Stimulated activated CD4-positive, alpha-beta T cell treated with anti-CD3 and anti-CD28 coated beads, Interleukin-15, amount 100 ng/mL, for 24 hours (primary cell): ENCODE results near the gene CNIH1.
"Not testable (repeated sequence)": the region's sequence is repeated elsewhere in the genome, so short reads cannot be mapped to it uniquely, and the experiment has no call there.

Experiments used
- DNase-seq: peaks from one replicate; pipeline ENCODE4 v3.0.0-alpha.2; 2020

Gene CNIH1

GRCh38 chr14:54465654-54466053 lies 24.5 kb upstream of the CNIH1 start:
- DNase-seq, result no peak

- DNase-seq, result no peak
Observed at GRCh38 chr14:54462048-54462447, 20.9 kb upstream of the CNIH1 start.

GRCh38 chr14:54459106-54459505 lies 17.9 kb upstream of the CNIH1 start:
- DNase-seq, result no peak

GRCh38 chr14:54458536-54458935 lies 17.4 kb upstream of the CNIH1 start:
- not testable (repeated sequence) for DNase-seq

- no peak for DNase-seq
Observed at GRCh38 chr14:54457609-54457996, 16.4 kb upstream of the CNIH1 start.

DNA sequence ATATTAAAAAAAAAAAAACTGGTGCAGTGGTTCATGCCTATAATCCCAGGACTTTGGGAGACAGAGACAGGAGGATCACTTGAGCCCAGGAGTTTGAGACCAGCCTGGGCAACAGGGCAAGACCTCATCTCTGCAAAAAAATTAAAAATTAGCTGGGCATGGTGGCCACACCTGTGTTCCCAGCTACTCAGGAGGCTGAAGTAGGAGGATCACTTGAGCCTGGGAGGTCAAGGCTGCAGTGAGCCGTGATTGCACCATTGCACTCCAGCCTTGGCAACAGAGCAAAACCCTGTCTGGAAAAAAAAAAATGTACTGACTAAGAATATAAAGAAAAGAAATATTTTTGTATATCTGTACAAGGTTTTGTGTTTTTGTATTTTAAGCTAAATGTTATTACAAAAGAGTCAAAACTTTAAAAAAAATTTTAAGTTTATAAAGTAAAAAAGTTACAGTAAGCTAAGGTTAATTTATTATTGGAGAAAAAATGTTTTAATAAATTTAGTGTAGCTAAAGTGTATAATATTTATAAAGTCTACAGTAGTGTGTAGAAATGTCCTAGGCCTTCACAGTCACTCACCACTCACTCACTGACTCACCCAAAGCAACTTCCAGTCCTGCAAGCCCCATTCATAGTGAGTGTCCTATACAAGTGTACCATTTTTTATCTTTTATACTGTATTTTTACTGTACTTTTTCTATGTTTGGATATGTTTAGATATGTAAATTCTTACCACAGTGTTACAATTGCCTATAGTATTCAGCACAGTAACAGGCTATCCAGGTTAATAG lies 15.8 kb upstream of the CNIH1 start:
- DNase-seq, result not testable (repeated sequence)

GRCh38 chr14:54455363-54455762 lies 14.2 kb upstream of the CNIH1 start:
- DNase-seq, result no peak

- DNase-seq, result not testable (repeated sequence)
Observed at GRCh38 chr14:54453990-54454389, 12.8 kb upstream of the CNIH1 start.

DNA sequence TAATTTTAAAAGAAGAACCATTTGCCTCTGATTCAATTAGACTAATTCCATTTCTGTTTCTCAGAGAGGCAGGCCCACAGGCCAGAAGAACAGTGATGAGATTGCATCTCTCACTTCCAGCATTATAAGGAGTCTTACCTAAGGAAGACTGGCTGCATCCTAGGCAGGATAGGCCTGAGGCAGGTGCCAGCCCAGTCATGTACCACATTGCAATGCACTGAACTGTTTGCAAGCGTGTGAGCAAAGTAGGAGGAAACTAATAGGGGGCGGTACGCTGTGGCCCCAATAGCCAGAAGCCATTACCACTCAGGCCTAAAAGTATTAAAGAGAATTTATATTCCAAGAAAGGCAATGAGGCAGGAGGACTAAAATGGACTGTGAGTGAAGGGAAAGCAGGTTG lies 12.1 kb upstream of the CNIH1 start:
- no peak for DNase-seq

DNA sequence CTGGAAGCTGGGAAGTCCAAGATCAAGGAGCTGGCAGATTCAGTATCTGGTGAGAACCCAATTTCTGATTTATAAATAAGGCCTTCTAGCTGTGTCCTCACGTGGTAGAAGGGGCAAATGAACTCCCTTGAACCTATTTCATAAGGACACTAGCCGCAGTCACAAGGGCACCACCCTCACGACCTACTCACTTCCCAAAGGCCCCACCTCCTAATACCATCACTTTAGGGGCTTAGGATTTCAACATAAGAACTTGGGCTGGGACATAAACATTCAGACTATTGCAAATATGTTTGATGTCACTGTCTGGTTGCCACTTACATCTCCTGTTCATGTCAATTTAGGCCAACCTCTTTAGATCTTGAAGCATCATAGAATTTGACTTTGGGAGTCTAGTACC lies 10.8 kb upstream of the CNIH1 start:
- DNase-seq, result no peak

GRCh38 chr14:54451121-54451601 lies 10.0 kb upstream of the CNIH1 start:
- no peak for DNase-seq

DNA sequence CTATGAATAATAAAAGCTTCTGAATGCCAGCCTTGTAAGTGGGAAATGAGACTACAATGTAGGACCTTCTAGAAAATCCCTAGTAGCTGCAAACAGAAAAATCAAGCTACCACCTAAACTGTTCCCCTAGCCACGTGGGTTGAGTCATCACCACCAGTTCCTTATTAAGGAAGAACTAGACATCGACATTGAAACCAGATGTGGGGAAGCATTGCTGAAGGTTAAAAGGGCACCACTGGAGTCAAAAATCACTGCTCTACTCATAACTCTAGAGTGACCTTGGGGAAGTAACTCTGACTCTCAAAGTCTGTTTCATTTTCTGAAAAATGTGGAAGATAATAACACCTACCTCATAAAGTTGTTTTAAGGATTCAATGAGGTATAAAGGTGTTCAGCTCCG lies 9.4 kb upstream of the CNIH1 start:
- DNase-seq, result peak; percentile 27

- no peak for DNase-seq
Observed at GRCh38 chr14:54447231-54447692, 6.1 kb upstream of the CNIH1 start.

DNA sequence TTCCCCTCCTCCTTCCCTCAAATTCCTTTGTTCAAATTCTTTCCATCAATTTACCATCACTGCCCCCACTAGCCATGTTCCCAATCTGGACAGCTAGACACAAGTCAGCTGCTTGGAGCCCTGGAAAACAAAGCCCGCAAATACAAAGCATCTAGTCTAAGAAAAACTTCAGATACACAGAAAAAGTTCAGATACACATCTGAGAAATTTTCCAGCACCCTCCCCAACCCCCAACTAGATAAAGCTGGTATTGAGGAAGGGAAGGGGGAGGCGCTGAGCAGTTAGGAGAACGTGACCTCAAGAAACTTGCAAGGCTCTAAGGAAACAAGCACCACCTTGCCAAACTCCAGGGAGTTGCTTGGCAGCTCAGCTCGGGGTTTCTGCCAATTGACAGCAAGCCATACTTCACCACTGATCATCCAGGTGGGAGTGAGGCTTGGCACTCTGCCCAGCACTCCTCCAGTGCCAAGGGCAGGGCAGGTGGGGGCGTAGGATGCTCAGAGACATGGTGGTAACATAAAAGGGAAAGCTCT lies 5.1 kb upstream of the CNIH1 start:
- DNase-seq, result no peak

DNA sequence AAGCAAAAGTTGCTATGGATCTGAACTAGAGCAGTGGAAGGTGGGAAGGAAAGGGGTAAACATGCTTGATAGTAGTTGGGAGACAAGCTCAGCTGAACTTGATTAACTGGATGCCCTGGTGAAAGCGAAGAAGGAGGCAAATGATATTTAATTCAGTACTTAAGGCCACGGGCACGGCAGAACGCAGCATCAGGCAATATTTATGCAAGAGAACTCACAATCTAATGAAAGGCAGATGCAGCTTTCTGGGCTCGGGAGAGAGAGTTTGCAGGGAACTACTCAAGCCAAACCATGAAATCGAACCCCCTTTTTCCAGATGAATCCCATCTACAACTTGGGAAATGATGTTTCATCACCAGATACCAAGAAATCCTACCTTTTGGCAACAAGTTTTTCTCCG lies 3.5 kb upstream of the CNIH1 start:
- no peak for DNase-seq

DNA sequence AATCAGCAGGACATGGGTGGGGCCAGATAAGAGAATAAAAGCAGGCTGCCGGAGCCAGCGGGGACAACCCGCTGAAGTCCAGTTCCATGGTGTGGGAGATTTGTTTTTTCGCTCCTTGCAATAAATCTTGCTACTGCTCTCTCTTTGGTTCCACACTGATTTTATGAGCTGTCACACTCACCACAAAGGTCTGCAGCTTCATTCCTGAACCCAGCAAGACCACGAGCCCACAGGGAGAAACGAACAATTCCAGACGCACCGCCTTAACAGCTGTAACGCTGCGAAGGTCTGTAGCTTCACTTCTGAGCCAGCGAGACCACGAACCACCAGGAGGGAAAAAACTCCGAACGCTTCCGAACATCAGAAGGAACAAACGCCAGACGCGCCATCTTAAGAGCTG lies 2.8 kb upstream of the CNIH1 start:
- DNase-seq, result no peak

DNA sequence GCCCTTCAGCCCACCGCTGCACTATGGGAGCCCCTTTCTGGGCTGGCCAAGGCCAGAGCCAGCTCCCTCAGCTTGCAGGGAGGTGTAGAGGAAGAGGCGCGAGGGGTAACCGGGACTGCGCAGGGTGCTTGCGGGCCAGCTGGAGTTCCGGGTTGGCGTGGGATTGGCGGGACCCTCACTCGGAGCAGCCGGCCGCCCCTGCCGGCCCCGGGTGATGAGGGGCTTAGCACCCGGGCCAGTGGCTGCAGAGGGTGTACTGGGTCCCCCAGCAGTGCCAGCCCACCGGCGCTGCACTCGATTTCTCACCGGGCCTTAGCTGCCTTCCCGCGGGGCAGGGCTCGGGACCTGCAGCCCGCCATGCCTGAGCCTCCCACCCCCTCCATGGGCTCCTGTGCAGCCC lies 1.8 kb upstream of the CNIH1 start:
- DNase-seq, result not testable (repeated sequence)

DNA sequence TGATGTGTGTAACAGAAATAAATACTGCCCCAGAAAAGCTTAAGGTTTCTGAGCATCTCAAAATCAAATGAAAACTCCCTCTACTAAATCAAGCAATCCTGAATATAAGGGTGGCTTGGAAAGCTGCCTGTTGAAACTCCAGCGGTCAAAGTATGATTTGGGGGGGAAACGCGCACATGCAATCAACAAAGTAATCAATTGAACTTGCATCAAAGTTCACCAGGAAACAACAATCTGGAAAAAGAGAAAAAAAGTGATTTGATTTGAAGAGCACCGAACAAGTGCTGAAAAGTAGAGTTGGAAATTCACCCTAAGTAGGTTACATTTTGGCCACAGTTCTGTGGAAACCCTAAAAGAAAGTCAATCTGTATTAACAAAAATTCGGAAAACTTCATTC lies 700 bp downstream of the CNIH1 start:
- no peak for DNase-seq

GRCh38 chr14:54440037-54440436 lies 1.1 kb downstream of the CNIH1 start:
- DNase-seq, result no peak

- no peak for DNase-seq
Observed at GRCh38 chr14:54438703-54439102, 2.5 kb downstream of the CNIH1 start.

GRCh38 chr14:54437954-54438353 lies 3.2 kb downstream of the CNIH1 start:
- DNase-seq, result not testable (repeated sequence)

DNA sequence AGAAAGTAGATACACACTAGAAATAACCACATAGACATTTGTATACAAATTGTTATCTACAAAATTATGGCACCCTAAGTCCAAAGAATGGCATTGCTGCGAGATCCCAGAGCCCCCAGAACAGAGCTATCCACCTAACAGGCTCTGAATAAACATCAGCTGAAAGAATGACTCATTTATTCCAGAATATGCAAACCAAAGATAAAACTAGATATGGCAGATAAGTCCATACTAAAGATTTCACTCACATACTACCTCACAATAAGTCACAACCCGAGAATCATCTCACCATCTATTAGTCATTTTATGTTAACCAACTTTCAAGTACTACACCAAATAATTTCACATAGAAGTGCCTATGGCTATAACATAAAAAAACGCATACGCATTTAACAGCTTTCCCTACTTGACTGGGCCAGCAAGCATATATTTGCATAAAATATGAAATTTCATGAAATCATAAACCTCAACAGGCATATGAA lies 5.6 kb downstream of the CNIH1 start:
- peak; percentile 15 for DNase-seq

DNA sequence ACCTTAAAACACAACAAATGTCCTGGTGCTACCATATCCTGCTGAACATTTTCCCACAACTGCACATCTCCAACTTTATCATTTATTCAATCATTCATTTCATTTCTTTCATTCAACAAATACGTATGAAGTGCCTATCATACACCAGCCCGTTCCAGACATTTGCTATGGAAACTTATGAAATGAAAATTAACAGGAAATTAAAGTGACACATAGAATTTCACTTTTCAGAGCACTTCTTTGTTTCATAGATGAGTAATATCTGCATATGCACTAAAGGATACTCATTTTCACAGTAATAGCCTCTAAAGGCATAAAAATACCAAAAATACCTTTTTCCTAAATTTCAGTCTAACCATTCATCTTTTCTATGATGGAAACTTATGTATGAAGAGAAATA lies 12.6 kb downstream of the CNIH1 start:
- DNase-seq, result no peak

DNA sequence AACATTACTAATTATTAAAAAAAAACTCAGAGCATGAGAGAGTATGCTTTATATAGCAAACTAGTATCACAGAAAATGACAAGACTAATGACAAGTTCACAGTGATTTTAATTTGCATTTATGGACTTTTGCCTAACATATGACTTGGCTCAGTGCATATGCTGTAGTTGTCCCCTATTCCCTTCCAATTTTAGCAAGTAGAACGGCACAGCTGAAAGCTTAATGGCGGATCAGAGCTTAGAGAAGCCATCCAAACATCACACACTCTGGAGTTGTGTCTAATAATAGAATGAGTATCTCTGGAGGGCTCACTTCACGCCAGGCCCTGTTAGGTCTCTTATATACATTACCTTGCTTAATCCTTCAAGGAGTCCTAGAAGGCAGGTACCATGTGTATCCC lies 13.3 kb downstream of the CNIH1 start:
- DNase-seq, result no peak
